Erythroblast (primary cell): ENCODE data around the gene TCF20.

Experiments used
- GATA1 ChIP-seq: IDR thresholded peaks from 2 replicates; pipeline ENCODE4 v1.6.1; 2011; ENCODE audit warnings: low read depth, mild to moderate bottlenecking, control low read depth, low read length, moderate library complexity
- POLR2A ChIP-seq: IDR thresholded peaks from 2 replicates; pipeline ENCODE4 v1.6.1; 2011; ENCODE audit warnings: mild to moderate bottlenecking, low read length

- no peak for TF ChIP-seq POLR2A
- TF ChIP-seq GATA1: no peak
Measured at GRCh38 chr22:42287174-42287890, 16.9 kb upstream of the TCF20 start.
